Mucosa of descending colon (tissue), 3 donors: Measurements from ENCODE around the gene ADAMTS13. TPM values are rescaled to one million over a fixed set of nuclear protein-coding genes. Genes with fewer than 3 reads are reported as not detected.

Source experiments
- ATAC-seq: fragments of 200-7000 bp; cut with Tn5 transposase; one replicate; pipeline ENCODE4 v1.9.1; 2020; ENCODE audit warnings: mild to moderate bottlenecking, moderate library complexity
- DNase-seq, 3 donors: peaks; one replicate each; pipeline ENCODE4 v3.0.0-alpha.2; 2020
- H3K36me3 ChIP-seq: fragments of 200-600 bp; one replicate; pipeline ENCODE4 v1.8.0; 2021; ENCODE audit warnings: low read depth, mild to moderate bottlenecking
- H3K4me1 ChIP-seq: fragments of 200-600 bp; one replicate; pipeline ENCODE4 v1.8.0; 2021; ENCODE audit warnings: low read depth, mild to moderate bottlenecking
- H3K4me3 ChIP-seq: fragments of 200-600 bp; one replicate; pipeline ENCODE4 v1.8.0; 2021; ENCODE audit warnings: mild to moderate bottlenecking
- H3K9me3 ChIP-seq: fragments of 200-600 bp; one replicate; pipeline ENCODE4 v1.8.0; 2021; ENCODE audit warnings: mild to moderate bottlenecking
- CTCF ChIP-seq: fragments of 200-600 bp; IDR thresholded peaks from one replicate; pipeline ENCODE4 v1.8.0; 2022; ENCODE audit warnings: antibody characterized with exemption, mild to moderate bottlenecking
- intact Hi-C, 2 donors: fragments of 100-400 bp; cut with DNase I in 1 of 2; cut with micrococcal nuclease in 1 of 2; formaldehyde crosslinking; loops; one replicate each; pipeline versions ENCODE4 v1.11.0 to v1.11.1; 2022; cut with DNase I, micrococcal nuclease
- total RNA-seq, 3 donors: library from RNA; stranded (reverse); fragmentation: NEBNext Ultra II Directional in 2 of 3; extraction: Animal tissue kit (Norgen Biotek cat#: 25700) in 2 of 3; gene quantifications; one replicate each; pipeline versions ENCODE4 v1.2.1 to v1.2.4, GENCODE V29; 2021 to 2023
- donor health status: DM: no; HTN: no; CAD: no; lungs with moderate emphysema.
- donor health status: DM: no; HTN: no; CAD: no.
- donor health status: DM: no; HTN: yes; CAD: no.

ADAMTS13 gene
- total RNA-seq, 3 donors from 2014 or later = 3.3 to 5.0 (median 3.6) TPM

DNA sequence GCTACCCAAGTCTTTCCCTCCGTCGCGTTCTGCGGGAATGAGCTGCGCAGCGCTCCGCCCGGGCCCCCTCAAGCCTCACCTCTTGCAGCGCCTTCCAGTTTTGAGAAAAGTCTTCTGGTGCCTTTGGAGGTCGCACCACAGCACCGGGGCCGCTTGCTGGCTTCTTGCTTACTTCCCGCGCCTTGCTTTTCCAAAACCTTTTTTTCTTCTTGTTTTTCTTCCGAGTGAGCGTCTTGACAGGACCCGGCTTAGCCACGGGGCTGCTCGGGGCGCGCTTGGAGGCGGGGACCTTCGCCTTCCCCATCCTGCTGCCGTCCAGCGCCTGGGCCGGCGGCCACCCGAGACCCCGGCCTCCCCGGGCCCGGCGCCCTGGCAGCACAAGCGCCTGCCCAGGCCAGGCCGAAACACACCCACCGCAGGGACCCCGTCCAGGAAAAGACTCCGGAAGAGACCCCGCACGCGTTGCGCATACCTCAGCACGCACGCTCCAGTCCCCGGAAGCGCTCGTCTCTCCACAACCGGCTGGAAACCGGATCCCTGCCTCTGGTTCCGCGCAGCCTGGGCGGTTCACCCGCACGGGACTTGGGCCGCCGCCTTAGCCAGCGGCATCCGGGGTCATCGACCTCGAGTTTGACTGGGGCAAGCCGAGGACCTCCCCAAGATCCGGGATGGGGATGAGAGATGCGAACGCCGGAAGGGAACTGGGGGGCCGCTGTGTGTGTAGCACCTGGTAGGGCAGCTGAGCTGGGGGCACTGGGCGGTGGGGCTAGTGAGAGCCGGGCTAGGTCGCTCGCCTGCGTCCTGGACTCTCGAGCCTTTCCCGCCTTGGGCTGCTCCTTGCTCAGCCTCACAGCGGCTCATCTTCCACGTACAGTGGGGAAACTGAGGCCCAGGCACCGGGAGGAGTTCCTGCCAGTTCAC lies 4.4 kb upstream of the ADAMTS13 start, which contains the start of gene REXO4:
TSS of gene REXO4 (minus strand) at position 470 of the 921 bp plus-strand sequence. CDS start at position 304, 166 bp downstream.
- DNase-seq = peak; percentile 83 to 93 (median 93)
- intact Hi-C loops = no loop called here
- H3K9me3 ChIP-seq = no peaks in the 10 kb centered on the region
- H3K36me3 ChIP-seq = peaks cover 7% of the 10 kb centered on the region
- TF ChIP-seq CTCF = no peak
- peak within 1 kb of the TSS; percentile 80 for H3K4me3 ChIP-seq
- peak; percentile 91 for ATAC-seq
- H3K4me1 ChIP-seq = peaks cover 15% of the 10 kb centered on the region

- Histone ChIP-seq H3K4me1 (peaks cover 15% of the 10 kb centered on the region), H3K36me3 (peaks cover 4% of the 10 kb centered on the region), H3K4me3 (no peak overlapping the region), H3K9me3 (no peaks in the 10 kb centered on the region)
- peak; percentile 81 for ATAC-seq
- DNase-seq = peak in 2 of 3 donors; percentile 68 to 77
- intact Hi-C loops = no loop called here
- TF ChIP-seq CTCF = no peak
Observed at GRCh38 chr9:133419005-133419404, 3.2 kb upstream of the ADAMTS13 start.

DNA sequence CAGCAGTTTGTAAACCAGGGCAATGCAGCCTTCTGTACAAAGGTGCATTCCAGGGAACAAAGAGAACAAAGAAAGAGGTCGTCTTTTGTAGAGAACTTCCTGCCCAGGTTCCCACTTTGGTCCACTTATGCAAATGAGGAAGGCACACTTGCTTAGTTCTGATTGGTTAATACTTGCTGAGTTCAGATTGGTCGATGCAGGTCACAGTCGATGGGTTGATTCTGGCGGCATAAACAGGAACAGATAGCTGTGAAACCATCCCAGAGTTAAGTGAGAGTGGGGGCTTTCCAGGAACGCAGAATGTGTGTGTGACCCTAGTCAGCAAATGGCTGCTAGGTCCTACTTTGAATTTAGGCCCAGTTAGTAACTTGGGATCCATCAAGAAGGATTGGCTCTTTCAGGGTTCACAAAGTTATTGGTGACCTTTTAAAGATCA lies 1.8 kb upstream of the ADAMTS13 start:
- intact Hi-C loops = no loop called here
- no peaks in the 10 kb centered on the region for H3K36me3 ChIP-seq
- H3K9me3 ChIP-seq = no peaks in the 10 kb centered on the region
- peaks cover 15% of the 10 kb centered on the region for H3K4me1 ChIP-seq
- no peak overlapping the region for H3K4me3 ChIP-seq
- no peak for TF ChIP-seq CTCF
- ATAC-seq = no peak
- no peak for DNase-seq

DNA sequence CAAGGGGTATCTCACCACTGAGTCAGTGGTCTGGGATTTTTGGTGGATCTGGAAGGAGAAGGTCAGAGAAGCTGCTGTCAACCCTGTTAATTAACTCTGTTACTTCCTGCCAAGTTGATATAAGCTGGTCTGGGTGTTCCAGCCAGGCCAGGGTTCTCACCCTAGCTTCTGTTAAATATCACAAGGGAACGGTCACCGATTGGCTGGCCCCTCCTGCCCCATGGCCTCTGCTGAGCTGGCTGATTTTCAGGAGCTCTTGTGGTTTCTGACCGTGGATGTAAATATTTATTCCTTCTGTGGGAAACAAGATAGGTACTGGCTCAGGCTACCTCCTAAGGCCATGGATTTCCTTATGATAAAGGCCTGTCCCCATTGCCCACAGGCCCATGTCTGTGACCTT lies 1.0 kb downstream of the ADAMTS13 start:
- intact Hi-C loops = no loop called here
- Histone ChIP-seq H3K9me3 (no peaks in the 10 kb centered on the region), H3K4me1 (peaks cover 7% of the 10 kb centered on the region), H3K4me3 (no peak overlapping the region), H3K36me3 (no peaks in the 10 kb centered on the region)
- TF ChIP-seq CTCF = no peak
- ATAC-seq = no peak
- no peak for DNase-seq

GRCh38 chr9:133424187-133424586 lies 2.0 kb downstream of the ADAMTS13 start:
- ATAC-seq = no peak
- H3K9me3 ChIP-seq = no peaks in the 10 kb centered on the region
- TF ChIP-seq CTCF = no peak
- DNase-seq = no peak
- intact Hi-C loops = no loop called here
- peaks cover 4% of the 10 kb centered on the region for H3K4me1 ChIP-seq
- no peaks in the 10 kb centered on the region for H3K36me3 ChIP-seq
- no peak overlapping the region for H3K4me3 ChIP-seq
